ENCODE results near the gene RNFT2. TPM values are rescaled to one million over a fixed set of nuclear protein-coding genes. Genes with fewer than 3 reads are reported as not detected.

RNFT2 gene
- total RNA-seq, 1 experiment from 2014 or later = 12.3 TPM

DNA sequence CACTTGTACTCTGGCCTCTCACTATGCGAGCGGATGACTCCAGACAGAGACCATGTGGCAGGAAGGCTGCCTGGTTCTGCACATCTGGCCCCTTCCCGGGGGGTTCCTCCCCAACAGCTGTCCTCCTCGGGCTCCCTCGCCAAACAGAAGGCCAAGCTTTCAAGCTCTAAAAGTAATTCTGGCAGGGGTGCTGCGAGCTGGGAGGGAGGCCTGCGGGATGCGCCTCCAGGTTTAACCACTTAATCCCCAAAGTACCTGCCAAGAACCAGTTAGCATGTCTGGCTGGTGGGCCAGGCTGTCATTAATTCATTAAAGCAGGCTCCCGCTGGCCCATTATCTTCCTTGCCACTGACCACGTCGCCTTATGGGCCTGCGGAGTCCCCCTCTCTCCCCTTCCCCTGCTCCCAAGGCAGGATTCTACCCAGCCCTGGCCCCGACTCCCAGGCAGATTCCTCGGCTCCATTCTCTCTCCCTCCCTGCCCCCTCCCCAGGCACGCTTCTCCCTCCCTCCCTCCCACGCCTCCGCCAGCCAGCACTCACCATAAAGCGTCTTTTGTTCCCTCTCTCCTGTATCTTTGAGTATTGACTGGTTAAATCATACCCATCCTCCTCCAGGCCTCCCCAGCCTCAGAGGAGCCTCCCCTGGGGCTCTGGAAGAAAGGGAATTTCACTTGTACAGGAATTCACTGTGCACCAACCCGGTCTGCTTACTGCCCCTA is 138.2 kb downstream of the RNFT2 start:
- in situ Hi-C loops (cut with HindIII; ENCODE audit: low pct_unique_long_range_greater_than_20kb, low sequenced_read_pairs) (no loop called here), intact Hi-C loops (cut with micrococcal nuclease; ENCODE audit: unreplicated experiment) (no loop called here)
- TF ChIP-seq SIN3A (IDR thresholded peaks at IDR 0.05; ENCODE audit: borderline replicate concordance, insufficient read depth, low read depth, low read length) (no peak), POLR2AphosphoS5 (IDR thresholded peaks at IDR 0.05; ENCODE audit: low read depth, low read length) (no peak), TCF7L2 (IDR thresholded peaks at IDR 0.05; ENCODE audit: low read depth, low read length) (no peak)
- TF ChIP-seq, protein P1, sequence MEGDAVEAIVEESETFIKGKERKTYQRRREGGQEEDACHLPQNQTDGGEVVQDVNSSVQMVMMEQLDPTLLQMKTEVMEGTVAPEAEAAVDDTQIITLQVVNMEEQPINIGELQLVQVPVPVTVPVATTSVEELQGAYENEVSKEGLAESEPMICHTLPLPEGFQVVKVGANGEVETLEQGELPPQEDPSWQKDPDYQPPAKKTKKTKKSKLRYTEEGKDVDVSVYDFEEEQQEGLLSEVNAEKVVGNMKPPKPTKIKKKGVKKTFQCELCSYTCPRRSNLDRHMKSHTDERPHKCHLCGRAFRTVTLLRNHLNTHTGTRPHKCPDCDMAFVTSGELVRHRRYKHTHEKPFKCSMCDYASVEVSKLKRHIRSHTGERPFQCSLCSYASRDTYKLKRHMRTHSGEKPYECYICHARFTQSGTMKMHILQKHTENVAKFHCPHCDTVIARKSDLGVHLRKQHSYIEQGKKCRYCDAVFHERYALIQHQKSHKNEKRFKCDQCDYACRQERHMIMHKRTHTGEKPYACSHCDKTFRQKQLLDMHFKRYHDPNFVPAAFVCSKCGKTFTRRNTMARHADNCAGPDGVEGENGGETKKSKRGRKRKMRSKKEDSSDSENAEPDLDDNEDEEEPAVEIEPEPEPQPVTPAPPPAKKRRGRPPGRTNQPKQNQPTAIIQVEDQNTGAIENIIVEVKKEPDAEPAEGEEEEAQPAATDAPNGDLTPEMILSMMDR (IDR thresholded peaks at IDR 0.05) = no peak
- TF ChIP-seq, protein P2, sequence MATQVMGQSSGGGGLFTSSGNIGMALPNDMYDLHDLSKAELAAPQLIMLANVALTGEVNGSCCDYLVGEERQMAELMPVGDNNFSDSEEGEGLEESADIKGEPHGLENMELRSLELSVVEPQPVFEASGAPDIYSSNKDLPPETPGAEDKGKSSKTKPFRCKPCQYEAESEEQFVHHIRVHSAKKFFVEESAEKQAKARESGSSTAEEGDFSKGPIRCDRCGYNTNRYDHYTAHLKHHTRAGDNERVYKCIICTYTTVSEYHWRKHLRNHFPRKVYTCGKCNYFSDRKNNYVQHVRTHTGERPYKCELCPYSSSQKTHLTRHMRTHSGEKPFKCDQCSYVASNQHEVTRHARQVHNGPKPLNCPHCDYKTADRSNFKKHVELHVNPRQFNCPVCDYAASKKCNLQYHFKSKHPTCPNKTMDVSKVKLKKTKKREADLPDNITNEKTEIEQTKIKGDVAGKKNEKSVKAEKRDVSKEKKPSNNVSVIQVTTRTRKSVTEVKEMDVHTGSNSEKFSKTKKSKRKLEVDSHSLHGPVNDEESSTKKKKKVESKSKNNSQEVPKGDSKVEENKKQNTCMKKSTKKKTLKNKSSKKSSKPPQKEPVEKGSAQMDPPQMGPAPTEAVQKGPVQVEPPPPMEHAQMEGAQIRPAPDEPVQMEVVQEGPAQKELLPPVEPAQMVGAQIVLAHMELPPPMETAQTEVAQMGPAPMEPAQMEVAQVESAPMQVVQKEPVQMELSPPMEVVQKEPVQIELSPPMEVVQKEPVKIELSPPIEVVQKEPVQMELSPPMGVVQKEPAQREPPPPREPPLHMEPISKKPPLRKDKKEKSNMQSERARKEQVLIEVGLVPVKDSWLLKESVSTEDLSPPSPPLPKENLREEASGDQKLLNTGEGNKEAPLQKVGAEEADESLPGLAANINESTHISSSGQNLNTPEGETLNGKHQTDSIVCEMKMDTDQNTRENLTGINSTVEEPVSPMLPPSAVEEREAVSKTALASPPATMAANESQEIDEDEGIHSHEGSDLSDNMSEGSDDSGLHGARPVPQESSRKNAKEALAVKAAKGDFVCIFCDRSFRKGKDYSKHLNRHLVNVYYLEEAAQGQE (IDR thresholded peaks at IDR 0.05; ENCODE audit: insufficient read depth in 1 of 2, low read depth in 2 of 2, low read length in 1 of 2) = no peak
- Histone ChIP-seq H3K36me3 (ENCODE audit: control insufficient read depth, insufficient read depth, low read length) (no peaks in the 10 kb centered on the region), H3K4me1 (ENCODE audit: control insufficient read depth, insufficient read depth, low read length) (peaks cover 5% of the 10 kb centered on the region), H3K27ac (ENCODE audit: low read length) (no peak overlapping the region), H3K4me3 (ENCODE audit: low read depth in 2 of 2, low read length in 2 of 2) (no peak overlapping the region), H3K27me3 (ENCODE audit: control insufficient read depth, insufficient read depth, low read length) (peaks cover 18% of the 10 kb centered on the region), H3K9me3 (ENCODE audit: control insufficient read depth, insufficient read depth, low read depth, low read length) (no peaks in the 10 kb centered on the region)
- DNase-seq (ENCODE audit: low read depth, low spot score) (no peak), ATAC-seq (no peak)
- no TSS peak for BruUV-seq (replicated peaks)
- ChIA-PET CTCF (no interaction called here), POLR2A (no interaction called here)

DNA sequence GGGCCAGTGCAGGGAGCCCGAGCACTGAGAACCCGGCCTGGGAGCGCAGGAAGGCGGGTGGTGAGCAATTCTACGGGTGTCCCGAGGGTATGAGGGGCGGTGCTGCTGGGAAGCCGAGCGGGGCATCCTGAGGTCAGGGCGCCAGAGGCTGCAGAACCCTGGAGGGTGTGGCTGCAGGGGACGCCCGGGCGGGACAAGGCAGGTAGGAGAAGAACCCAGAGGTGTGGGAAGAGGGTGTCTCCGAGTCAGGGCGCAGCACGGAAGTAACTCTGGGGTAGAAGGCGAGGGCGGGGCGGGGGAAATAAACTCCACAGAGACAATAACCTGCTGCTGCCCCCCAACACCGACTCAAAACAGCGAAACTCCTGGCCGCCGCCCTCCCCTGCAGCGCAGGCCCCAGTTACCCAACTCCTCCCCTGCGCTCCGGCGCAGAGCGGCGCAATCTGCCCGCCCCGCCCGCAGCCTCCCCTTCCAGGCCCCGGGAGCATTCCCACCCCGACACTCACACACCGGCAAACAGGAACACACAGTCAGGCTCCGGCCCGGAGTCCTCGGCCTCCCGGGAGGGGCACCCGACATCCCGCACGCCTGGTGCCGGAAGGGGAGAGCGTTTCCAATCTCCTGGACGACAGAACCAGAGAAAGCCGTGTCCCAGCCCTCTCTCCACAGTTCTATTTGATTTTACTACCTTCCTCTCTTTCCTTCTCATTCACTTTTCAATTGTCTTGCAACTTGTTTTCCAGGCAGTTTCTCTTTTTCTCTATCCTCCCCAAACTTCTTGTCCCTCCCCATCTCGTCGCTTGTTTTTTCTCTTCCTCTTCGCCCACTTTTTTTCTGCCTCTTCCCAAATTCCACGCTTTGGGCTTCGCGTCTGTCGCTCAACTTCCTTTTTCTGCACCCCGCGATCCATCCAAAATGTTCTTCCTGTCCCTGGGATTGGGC is 140.7 kb downstream of the RNFT2 start:
- intact Hi-C loops (cut with micrococcal nuclease; ENCODE audit: unreplicated experiment) = no loop called here
- CTCF ChIA-PET = no interaction called here
- in situ Hi-C loops (cut with HindIII; ENCODE audit: low pct_unique_long_range_greater_than_20kb, low sequenced_read_pairs) = no loop called here
- ATAC-seq = peak; percentile 44
- POLR2A ChIA-PET = no interaction called here
- TF ChIP-seq SIN3A (IDR thresholded peaks at IDR 0.05; ENCODE audit: borderline replicate concordance, insufficient read depth, low read depth, low read length) (no peak), TCF7L2 (IDR thresholded peaks at IDR 0.05; ENCODE audit: low read depth, low read length) (no peak)
- TF ChIP-seq, protein P1 (IDR thresholded peaks at IDR 0.05) = no peak
- Histone ChIP-seq H3K27ac (ENCODE audit: low read length) (no peak overlapping the region), H3K4me1 (ENCODE audit: control insufficient read depth, insufficient read depth, low read length) (peaks cover 18% of the 10 kb centered on the region), H3K9me3 (ENCODE audit: control insufficient read depth, insufficient read depth, low read depth, low read length) (no peaks in the 10 kb centered on the region), H3K36me3 (ENCODE audit: control insufficient read depth, insufficient read depth, low read length) (no peaks in the 10 kb centered on the region), H3K4me3 (ENCODE audit: low read depth in 2 of 2, low read length in 2 of 2) (peak overlapping the region; percentile 39 to 54), H3K27me3 (ENCODE audit: control insufficient read depth, insufficient read depth, low read length) (peaks cover 32% of the 10 kb centered on the region)
- no TSS peak for BruUV-seq (replicated peaks)
- DNase-seq (ENCODE audit: low read depth, low spot score) = no peak

All from Panc1 (cell line).